NCI-H526 treated with DMSO at 0.1 percent for 48 hours (cell line): ENCODE measurements around the gene PLEKHG5.
A peak's percentile ranks its signal among the peaks of the same experiment; 100 is the strongest.
"Not testable (repeated sequence)": the region's sequence is repeated elsewhere in the genome, so short reads cannot be mapped to it uniquely, and the experiment has no call there.

Experiments used
- DNase-seq: peaks from one replicate; lab custom pipeline; 2025; lab: John Stamatoyannopoulos, UW

The PLEKHG5 gene

GRCh38 chr1:6445062-6445763, 46.3 kb downstream of the PLEKHG5 start:
- peak; percentile 49 for DNase-seq

- DNase-seq, result no peak
Observed at GRCh38 chr1:6444377-6444776, 47.1 kb downstream of the PLEKHG5 start.

GRCh38 chr1:6443339-6444115, 47.9 kb downstream of the PLEKHG5 start:
- no peak for DNase-seq

- DNase-seq, result no peak
Observed at GRCh38 chr1:6441586-6441985, 49.9 kb downstream of the PLEKHG5 start.

- DNase-seq, result peak; percentile 40
Observed at GRCh38 chr1:6440198-6441126, 51.0 kb downstream of the PLEKHG5 start.

- DNase-seq, result peak; percentile 29
Observed at GRCh38 chr1:6438047-6438525, 53.4 kb downstream of the PLEKHG5 start.

GRCh38 chr1:6437012-6437700, 54.3 kb downstream of the PLEKHG5 start:
- not testable (repeated sequence) for DNase-seq

GRCh38 chr1:6436277-6436676, 55.2 kb downstream of the PLEKHG5 start:
- DNase-seq, result not testable (repeated sequence)

GRCh38 chr1:6435547-6435946, 55.9 kb downstream of the PLEKHG5 start:
- DNase-seq, result no peak

GRCh38 chr1:6435129-6435528, 56.3 kb downstream of the PLEKHG5 start:
- no peak for DNase-seq

- DNase-seq, result no peak
Observed at GRCh38 chr1:6434186-6434585, 57.3 kb downstream of the PLEKHG5 start.

- DNase-seq, result not testable (repeated sequence)
Observed at GRCh38 chr1:6431645-6432579, 59.6 kb downstream of the PLEKHG5 start.

- DNase-seq, result not testable (repeated sequence)
Observed at GRCh38 chr1:6429660-6430411, 61.6 kb downstream of the PLEKHG5 start.

GRCh38 chr1:6428453-6428852, 63.0 kb downstream of the PLEKHG5 start:
- DNase-seq, result not testable (repeated sequence)

- no peak for DNase-seq
Observed at GRCh38 chr1:6427441-6428390, 63.8 kb downstream of the PLEKHG5 start.

GRCh38 chr1:6426972-6427350, 64.5 kb downstream of the PLEKHG5 start:
- no peak for DNase-seq

- no peak for DNase-seq
Observed at GRCh38 chr1:6426277-6426971, 65.0 kb downstream of the PLEKHG5 start.

- no peak for DNase-seq
Observed at GRCh38 chr1:6425658-6426057, 65.8 kb downstream of the PLEKHG5 start.
